NCI-H446 treated with DMSO at 0.1 percent for 48 hours (cell line): ENCODE measurements around the gene SHLD1.

Experiments used
- DNase-seq: peaks from one replicate; lab custom pipeline; 2025; lab: John Stamatoyannopoulos, UW

SHLD1 gene

DNA sequence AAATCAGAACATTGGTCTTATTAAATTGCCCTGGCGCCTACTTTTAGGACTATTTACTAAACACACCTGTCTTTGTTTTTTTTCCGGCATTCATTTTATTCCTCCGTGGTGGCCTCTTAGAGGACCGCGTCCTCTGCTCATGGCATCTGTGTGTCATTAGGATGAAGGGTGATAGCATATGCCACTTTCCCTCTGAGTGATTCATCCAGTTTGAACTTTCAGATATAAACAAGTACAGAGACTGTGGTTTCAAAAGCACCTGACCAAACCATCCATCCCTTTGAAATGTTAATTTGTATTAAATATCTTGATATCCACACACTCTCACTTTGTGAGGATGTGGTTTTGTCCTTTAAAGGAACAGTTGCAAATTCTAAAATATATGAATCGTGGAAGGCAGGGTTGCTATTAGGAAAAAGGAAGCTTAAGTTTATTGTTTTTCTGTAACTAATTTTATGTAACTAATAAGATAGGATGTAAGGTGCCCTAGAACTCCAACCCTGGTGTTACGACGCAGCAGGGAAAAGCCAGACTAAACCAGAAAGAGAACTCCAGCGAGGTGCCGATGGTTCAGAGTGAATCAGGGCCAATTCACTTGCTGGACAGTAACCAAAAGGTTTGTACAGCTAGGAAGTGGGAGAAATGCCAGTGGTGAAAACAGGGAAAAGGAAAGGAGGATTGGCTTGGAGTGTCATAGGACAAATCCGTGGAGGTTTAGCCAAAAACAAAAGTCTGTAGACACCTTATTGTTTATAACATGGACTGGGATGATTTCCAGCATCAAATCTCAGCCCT, 98.7 kb downstream of the SHLD1 start:
- DNase-seq: peak; percentile 75

DNA sequence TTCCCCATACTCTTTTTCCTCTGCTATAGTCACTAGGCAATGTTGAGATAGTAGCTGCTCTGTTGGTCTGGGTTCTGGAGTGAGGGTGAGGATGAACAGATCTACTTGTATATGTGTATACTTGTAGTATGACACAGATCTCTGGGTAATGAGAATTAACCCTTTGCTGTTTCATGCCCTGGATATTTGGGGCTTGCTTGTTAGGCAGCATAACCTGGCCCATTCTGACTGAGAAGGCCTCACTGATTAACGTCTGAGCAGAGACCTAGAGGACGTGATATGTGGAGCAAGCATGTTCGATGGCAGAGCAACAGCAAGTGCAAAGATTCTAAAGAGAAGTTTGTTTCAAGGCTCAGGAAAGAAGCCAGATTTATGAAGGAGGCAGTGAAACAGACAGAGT, 105.7 kb downstream of the SHLD1 start:
- DNase-seq: no peak

DNA sequence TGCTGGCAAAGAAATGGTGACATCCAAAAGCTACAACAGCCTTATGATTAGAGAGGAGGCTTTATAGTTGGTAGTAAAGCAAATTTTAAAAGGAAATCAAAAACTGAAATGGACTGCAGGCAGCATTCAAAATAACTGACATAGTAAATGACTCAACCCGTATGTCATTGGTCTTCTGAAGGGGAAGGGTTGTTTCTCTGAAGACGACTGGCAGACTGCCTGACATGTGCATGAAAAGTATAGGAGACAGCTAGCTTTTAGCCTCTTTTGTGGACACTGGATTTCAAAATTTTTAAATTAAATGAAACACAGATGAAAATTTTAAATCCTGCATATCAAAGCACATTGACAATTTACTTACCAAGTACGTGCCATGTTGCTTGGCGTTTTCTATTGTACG, 109.4 kb downstream of the SHLD1 start:
- DNase-seq: no peak

DNA sequence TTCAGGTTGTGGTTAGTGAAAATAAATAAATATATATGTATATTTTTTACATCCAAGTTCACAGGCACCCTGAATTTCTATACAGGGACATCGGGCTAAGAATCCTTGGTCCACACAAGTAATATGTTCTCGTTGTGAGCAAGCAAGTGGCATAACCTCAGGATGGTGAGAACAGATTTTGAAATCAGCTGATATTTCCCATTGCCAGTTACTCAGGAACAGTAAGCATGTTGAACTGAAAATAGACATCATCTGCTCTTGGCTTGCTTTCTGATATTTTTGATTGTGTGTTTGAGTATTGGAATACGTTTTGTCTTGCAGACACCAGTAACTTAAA, 112.5 kb downstream of the SHLD1 start:
- DNase-seq: peak; percentile 11

DNA sequence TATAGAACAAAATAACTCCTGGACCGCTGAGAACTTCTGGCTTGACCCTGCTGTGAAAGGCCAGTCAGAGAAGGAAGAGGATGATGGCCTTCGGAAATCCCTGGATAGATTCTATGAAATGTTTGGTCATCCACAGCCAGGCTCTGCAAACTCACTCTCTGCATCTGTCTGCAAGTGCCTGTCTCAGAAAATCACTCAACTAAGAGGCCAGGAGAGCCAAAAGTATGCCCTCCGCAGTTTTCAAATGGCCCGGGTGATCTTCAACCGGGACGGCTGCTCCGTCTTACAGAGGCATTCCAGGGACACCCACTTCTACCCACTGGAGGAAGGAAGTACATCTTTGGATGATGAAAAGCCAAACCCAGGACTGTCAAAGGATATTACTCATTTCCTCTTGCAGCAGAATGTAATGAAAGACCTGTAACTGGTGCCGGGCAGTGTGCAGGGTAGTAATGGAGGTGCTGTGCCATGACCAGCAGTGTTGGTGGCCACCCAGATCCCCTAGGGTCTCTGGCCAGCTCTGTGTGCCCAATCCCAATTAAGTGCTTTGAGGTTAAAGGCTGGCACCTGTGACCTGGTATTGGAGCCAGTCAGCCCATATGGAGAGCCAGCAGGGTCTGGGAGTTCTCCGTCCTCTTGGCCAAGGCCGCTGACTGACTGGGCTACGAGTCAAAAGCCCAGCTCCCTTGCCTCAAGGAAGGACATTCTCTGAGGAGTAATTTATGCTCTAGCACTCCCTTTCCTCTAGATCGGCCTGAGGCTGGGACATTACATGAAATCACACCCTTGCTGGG, 113.0 kb downstream of the SHLD1 start:
- DNase-seq: no peak

DNA sequence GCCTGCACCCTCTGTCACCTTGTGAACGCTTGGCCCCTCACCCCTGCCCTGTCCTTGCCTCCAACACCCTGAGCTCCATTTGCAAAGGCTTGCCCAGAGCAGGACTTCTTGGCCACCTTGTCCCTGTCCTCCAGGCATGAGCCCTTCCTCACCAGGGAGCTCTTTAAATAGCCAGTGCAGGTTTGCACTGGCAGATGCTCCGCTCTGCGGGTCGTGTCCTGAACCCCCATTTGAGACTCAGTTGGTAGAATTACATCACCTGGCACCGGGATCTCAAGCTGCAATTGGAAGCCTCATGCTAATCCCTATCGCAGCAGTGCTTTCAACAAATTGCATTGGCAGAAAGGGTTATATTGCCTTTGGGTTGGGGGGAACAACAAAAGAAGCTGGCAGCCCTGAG, 114.2 kb downstream of the SHLD1 start:
- DNase-seq: peak; percentile 14

DNA sequence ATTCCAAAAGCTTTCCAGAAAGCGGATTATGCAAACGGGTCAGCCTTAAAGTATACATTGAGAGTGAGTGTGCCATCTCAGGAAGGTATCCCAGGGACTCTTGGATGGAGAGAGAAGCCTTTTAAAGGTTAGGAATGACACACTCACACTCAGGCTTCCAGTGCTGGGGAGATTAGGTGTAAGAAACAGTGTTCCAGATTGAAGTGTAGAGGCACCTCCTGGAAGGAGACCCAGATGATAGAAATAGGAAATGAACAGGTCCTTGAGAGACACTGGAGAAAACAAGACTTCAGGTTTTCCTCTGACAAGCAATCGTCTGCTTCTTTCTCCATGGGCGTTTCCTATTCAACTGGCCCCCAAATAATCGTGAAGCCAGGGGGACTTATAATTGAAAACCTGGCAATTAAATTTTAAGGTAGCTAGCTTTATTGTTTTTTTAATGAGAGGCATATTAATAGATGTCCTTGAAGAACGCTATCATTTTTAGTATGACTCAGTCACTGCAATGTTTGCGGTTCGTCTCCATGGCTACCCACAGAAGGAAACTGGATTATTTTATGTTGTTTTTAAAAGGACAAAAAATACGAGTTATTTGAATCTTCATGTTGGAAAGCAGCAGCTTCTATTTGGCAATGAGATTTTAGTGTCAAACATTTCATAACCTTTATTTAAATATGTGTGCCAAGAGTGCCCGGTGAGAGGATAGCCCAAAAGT, 114.8 kb downstream of the SHLD1 start:
- DNase-seq: no peak

DNA sequence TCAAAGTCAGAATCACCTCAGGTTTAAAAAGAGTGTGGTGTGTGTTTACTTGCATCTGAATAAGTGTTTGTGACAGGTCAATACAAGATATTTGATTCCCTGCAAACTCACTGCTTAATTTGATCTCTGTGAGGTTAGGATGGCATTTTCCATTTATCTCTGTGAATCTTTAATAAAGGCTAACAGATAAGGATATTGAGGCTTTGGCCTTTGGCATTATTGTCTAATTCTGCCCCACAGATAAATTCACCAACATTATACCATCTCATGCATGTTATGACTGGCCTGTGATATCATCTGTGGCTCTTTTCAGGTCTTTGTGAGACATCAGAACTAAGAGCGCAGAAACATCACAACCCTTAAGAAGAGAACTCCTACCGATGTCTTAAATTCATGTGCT, 115.4 kb downstream of the SHLD1 start:
- DNase-seq: no peak

DNA sequence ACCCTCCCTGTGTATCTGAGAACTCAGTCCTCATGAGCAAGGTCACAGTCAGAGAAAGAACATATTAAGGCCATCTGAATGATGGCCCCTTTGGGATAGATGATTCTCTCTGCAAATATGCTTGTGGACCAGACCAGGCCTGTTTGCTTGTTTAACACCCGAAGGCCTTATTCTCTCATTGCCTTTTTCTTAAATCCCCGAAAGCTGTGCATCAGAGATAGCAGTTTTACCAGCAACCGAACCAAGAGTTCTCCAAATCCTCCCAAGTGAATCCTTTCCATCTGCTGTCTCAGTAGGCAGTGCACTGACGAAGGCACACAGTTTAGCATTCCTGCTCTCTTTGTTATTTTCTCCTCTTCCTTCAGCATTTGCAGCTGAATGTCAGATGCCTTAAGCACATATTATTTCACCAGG, 120.4 kb downstream of the SHLD1 start:
- no peak for DNase-seq

DNA sequence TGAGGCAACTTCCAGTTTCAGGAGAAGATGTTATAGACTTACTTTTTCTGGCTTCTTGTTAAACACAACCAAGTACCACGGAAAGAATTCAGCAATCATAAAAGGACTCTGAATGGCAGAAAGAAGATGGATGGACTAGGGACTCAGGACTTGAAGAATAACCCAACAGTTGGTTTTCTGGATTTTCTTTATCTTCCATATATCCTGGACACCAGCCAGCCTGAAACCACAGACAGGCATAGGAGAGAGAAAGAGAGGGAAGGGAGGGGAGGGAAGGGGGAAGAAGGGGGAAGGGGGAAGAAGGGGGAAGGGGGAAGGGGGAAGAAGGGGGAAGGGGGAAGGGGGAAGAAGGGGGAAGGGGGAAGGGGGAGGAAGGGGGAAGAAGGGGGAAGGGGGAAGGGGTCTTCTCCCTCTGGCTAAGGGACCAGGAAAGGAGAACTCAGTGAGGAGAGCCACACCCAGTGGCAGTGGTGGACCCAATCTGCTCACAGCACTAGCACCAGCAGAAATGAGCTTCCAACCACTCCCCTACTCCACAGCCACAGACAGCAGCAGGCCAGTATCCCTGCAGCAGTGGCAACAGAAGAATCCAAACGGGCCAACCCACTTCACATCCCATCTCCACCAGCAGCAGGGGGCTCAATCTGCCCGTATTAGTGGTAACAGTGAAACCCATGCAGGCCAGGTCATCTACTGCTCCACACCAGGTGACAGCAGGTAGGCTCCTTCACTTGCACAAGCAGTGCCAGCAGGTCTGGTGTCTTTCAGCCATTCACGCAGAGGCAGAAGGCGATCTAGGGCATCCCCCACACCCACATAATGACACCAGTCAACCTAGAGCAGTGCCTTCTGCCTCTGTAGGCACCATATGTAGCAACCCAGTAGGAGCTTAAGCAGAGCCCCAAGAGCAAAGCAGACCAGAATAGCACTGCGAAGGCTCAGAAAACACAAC, 121.5 kb downstream of the SHLD1 start:
- no peak for DNase-seq

DNA sequence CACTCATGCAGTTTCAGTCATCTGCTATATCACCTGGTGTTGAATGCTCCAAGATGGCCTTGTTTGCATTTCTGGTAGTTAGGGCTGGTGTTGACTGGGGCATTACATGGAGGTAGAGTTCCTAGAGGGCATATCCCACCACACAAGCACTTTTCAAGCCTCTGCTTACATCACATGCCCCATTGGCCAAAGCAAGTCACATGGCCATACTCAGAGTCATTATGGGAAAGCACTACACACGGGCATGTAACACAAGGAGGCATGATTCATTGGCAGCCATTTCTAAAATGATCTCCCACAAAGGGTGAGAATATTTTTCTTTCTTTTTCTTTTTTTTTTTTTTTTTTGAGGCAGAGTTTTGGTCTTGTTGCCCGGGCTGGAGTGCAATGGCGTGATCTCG, 126.9 kb downstream of the SHLD1 start:
- no peak for DNase-seq

DNA sequence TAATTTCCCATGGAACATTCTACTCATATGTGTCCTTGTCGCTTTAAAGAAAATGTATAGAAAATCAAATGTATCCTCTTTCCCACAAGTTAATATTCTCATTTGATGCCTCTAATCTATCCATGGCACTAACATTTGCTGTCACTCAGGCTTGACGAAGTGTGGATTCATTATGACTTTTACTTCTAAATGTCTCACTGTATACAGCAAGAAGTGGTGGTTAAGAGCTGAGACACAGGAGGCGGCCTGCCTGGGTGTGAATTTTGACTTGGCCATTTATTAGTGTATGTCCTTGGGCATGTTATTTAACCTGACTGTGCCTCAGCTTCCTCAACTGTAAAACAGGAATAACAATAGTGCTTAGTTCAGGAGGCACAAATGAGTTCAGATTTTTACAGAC, 130.1 kb downstream of the SHLD1 start:
- no peak for DNase-seq

DNA sequence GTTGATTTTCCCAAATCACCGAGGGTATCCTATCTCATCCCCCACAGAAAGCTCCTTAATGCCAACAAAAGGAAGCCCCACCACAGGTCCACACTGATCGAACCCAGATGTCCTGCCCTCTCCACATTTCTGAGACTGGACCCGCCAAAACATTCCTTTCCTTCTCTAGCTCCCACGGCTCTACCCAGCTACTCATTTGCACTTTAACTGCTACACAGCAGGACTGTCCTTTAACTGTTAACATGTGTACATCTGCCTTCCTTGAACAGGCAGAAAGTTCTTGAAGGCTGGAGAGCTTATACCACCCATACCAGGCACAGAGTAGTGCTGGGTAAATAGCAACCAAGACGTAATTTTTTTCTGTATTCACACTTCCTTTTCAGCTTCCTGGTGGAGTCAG, 131.5 kb downstream of the SHLD1 start:
- DNase-seq: no peak

DNA sequence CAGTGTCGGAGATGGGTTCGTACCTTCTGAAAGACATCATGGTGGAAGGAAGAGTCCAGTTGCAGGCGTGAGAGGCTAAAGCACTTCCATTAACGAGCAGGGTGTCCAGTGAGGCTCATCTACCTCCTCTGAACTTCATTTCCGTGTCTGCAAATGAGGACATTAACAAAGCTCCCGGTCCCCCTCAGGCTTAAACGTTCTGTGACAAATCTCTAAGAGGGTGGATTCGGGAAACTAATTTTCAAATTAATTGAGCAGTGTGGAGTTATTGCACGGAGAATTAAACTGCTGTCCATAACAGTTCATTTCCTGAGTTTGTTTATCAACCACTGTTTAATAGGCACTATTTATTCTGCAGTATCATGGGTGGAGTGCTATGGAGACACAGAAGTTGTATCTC, 132.0 kb downstream of the SHLD1 start:
- no peak for DNase-seq

DNA sequence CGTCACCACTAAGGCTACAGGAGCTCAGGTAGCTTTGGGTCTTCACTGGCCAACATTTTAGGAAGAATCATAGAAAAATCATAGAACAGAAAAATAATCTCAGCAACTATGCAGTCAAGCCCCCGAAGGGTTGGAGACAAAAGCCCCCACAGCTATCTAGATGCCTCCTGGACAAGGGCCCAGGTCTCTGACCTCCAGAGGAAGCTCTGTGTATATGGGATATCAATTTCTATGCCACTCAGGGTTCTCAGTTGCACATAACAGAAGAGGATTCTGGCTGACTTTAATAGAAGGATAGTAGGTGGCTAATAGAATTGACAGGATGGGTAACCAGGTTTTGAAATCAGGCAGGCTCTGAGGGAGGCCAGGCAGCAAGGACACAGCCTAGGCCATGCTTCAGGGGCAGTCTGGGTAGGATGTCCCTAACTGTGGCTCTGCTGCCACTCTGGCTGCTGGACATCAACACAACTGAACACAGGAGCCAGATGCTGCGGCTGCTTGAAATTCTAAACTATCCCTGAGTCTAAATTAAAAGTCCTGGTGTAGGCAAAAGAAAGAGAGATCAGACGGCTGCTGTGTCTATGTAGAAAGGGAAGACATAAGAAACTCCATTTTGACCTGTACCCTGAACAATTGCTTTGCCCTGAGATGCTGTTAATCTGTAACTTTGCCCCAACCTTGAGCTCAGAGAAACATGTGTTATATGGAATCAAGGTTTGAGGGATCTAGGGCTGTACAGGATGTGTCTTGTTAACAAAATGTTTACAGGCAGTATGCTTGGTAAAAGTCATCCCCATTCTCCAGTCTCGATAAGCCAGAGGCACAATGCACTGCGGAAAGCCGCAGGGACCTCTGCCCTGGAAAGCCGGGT, 134.5 kb downstream of the SHLD1 start:
- DNase-seq: no peak

DNA sequence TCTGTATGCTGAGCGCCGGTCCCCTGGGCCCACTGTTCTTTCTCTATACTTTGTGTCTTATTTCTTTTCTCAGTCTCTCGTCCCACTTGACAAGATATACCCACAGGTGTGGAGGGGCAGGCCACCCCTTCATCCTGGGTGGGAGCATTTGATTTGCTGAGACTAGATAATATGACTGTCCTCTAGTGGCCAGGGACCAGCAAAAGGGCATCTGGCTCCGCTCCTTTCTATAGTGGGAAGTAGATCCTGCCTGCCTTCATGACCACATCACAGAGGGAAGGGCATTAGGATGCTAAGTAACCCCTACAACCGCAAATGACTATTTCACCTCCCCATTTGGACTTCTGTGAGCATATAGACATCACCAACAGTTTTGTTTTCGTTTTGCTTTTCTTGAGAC, 135.7 kb downstream of the SHLD1 start:
- DNase-seq: peak; percentile 15

DNA sequence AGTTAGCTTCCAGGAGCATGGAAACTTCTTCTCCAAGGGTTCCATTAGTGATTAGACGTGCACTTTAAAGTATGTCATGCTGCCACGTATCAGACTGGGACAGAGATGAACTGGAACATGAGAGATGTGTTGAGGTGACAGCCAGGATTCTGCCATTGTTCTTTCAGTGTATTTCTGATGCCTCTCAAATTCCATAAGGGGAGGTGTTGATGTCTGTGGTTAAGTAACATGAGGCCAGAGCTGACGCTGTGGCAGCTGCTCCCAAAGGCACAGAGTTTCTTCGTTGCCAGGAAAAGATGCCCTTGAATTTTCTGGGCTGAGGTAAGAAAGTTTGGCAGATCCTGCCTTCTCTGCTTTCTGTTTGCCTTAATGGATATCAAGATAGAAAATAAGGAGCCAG, 136.6 kb downstream of the SHLD1 start:
- DNase-seq: no peak

DNA sequence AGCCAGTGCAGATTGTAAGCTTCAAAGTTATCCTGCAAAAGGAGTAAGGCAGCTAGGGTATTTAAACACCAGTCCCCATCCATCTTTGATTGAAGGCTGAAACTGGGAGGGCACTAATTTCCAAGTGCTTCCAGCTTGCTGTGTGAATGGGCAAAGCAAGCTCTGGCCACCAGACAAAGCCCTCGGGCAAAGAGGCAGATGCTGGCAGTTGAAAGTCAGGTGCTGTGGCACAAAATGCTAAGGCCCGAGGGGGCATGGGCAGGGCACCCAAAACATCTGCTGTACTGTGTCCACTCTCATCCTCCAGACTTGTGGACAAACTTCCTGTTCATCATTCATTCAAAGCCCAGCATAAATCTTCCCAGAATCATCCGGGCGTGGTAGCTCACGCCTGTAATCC, 137.2 kb downstream of the SHLD1 start:
- no peak for DNase-seq

DNA sequence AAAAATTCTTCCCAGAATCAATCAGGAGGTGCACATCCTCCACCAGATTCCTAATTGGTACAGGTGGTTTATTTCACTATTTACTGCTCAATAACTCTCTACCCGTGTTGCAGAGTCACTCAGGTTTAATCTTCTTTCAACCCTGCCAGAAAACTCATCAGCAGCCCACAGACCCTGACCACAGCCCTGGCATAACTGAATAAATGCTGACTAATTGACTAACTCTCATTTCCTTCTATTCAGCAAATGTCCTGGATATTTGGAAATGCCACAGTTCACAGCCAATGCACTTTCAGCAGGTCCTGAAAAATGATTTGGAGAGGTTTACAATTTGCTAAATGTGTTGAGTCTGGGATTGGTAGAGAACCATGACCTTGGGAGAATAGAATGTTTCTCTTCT, 137.8 kb downstream of the SHLD1 start:
- no peak for DNase-seq

DNA sequence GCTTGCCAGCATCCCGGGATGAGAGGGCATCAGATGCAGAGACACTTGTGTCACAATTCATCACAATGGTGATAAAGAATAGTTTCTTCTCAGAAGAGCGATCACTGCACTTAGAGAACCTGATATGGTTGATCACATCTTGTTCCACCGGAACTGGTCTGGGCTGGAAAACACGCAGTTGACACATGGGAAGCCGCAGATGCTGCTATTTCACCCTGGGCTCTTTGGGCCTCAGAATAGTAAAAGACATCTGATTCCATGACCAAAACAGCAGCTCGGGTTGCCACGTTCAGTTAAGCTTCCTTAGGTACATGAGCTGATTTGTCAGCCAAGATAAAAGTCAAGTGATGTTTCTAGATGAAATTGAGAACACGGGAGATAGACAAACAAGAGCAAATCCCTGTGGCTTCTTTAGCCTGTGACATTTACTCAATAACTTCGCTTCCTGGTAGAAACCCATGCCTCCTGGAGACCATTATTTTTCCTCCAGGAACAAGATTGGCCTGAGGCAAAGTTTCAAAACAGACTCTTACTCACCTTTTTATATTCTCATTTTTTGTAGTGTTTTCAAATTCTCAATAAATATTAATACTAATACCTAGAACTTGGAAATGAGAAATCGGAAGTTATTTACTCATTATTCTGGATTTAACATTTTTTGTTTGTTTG, 140.7 kb downstream of the SHLD1 start:
- no peak for DNase-seq
